Activated gamma-delta T cell treated with anti-CD3 and anti-CD28 coated beads, Interleukin-2, amount 50 U/mL, for 16 hours (primary cell): ENCODE measurements around the gene MDK.

Source experiments
- DNase-seq: peaks from one replicate; pipeline ENCODE4 v3.0.0-alpha.2; 2020; ENCODE audit warnings: low read depth

Gene MDK

DNA sequence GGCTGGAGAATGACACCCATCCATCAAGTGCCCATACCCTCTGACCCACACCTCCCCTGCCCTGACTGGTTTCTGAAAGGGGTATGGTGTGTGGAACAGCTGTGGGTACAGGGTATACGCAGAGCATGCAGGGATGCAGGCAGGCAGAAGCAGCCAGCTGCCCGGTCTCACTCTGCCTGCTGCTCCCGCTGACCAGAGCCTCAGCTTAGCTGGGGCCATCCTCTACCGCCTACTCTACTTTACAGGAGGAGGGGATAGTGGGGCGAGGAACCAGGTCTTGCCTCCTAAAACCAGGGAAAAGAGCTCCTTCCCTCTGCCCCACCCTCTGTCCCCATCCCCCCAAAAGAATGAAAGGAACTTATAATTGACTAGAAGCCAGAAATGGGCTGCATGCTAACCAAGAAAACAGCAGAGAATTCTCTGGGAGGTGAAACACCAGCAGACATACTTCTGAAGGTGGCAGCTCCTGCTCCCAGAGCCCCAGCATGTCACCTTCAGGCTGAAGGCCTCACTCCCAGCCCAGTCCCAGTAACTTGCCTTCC lies 23.1 kb downstream of the MDK start:
- DNase-seq: no peak

DNA sequence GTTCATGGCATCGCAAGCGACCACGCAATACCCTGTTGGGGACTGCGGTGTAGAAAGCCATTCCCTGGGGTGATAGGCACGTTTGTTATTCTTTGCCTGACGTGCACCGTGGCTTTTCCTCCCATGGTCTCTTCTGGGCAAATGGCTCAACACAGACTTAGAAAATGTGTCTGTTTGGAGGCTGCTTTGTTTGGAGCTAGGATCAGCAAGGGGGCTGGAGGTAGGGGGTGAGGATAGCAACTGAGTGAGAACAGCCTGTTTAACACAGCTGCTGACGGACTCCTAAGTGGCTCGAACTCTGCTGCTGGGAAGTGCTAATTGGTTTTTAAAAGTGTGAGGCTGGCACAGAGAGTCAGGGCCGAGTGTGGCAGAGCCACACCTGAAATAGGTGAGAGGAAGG lies 26.2 kb downstream of the MDK start:
- no peak for DNase-seq

DNA sequence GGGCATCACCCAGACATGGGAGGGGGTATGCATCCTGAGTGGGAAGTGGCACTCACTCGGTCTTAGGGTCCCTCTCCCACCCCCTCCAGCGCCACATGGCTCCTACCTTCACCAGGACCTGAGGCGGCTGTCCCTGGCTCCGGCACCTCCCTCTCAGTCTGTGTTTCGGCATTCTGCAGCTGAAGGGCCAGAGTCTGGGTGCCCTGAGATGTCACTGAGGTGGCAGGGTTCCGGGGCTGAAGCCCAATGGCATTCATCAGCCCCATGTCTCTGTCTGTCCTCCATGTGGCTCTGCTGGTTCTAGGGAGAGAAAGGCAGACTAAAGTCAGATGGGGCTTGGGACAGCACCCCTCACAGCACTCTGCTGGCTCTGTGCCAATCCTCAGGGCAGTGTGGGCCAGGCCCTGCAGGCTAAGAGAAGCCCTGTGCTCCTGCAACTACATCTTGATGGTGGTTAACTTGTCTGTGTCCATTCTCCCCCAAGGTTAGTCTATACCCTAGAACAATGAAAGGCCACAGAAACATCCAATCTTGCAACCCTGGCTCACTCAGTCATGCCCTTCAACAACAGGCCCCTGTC lies 27.0 kb downstream of the MDK start:
- no peak for DNase-seq

DNA sequence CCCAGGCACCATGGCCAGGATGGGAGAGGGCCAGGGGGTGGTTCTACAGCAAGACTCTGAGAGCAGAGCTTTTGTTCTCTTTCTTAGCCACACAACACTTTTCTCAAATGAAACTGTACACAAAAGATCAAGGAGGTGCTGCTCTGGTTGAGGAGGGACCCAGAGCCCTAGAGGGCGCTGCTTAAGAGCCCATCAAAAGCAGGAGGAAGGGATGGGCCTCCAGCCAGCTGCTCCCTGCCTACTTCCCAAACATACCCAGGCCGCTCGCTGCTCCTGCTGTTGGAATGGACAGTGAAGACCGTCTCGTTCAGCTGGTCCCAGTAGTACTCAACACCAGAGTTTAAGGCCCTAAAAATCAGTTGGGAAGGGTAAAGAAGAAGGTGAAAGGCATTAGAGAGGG lies 28.6 kb downstream of the MDK start:
- no peak for DNase-seq

DNA sequence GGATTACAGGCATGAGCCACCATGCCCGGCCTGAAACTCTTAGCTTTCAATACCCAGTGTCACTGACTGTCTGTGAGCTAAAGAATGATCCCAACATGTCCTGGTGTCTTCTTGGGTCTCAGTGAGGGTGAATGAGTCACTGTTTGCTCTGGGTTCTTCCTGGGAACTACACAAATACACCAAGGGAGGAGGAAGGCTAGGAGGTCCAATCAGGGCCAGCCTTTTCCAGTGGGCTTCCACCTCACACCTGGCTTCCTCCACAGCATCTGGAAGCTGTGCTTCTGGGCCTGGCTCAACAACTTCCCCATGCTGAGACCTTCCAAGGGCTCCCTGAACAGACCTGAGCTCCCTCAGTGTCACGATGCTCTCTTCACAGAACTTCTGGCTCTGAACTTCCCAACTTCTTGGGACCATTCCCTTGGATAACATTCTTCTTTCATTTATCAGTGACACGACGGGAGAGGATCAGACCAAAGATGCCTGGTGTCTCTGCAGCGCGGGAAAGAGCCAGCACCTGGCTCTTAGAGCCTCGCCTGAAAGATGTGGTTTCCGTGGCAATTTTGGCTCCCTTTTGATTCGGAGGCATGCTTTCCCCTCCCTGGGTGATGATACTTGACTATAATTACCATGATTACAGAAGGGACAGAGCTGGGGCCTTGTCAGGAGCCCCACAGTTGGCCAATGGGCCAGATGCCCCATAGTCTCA lies 32.4 kb downstream of the MDK start:
- no peak for DNase-seq

DNA sequence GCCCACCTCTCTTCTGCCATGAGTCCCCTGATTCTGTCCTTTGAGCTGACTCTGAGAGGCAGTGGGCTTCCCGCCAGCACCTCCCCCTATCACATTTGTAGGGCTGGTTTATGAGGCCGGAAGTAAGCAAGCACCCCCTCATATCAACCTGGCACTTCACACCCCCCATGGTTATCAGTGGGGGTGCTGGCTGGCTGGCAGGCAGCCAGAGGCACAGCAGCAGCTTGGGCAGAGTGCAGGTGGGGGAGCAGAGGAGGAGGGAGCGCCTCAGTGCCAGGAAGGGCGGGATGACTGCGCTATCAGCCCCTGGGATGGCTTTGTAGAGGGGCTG lies 33.0 kb downstream of the MDK start:
- DNase-seq: no peak

DNA sequence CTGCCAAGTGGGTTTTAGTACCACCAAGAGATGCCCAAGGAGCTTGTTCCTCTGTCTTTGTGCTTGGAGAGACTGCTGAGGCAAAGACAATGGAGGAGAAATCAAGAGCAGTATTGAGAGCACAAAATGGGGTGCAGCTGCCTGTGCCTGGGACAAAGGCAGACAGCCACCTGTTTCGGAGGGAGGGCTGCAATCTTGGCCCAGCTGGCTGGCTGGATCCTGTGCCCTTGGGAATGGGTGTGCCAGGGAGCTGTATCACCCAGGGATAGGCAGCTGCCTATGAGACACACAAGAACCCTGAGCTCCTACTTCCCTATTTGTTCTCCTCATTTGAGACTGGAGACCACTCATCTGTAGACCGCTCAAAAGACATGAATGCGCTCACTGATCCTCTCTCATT lies 33.4 kb downstream of the MDK start:
- DNase-seq: no peak

DNA sequence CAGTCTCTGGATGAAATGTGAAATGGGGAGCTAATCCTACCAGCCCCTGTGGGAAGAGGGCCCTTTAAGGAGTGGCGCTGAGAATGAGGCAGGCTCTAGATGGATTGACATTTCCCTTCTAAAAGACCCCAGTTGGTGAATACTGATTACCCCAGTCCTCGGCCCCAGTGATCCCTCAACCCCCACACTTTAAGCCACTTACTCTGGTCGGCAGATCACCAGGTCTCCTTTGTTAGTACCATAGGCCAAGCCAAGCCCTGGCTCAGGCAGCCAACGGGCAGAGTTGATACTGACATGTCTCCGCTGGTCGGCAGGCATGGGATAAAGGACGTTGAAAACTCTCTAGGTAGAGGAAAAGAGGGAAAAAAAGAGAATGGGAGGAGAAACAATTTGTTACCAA lies 36.2 kb downstream of the MDK start:
- no peak for DNase-seq

DNA sequence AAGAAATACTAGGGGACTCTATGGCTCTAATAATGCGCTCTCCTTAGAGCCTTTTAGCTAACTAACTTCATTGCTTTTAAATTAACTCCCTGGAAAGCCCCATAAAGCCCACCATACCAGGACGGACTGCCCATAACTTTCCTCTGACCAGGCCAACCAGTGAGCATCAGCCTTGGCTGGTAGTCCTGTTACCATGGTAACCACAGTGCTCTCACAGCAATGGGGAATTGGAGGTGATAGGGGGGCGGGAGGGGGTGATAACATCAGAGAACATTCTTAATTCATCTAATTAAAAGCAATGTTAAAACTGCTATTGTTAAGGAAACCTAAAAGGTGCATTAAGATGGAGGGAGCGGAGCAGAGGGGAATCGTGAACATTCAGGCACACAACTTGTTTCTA lies 37.3 kb downstream of the MDK start:
- no peak for DNase-seq

DNA sequence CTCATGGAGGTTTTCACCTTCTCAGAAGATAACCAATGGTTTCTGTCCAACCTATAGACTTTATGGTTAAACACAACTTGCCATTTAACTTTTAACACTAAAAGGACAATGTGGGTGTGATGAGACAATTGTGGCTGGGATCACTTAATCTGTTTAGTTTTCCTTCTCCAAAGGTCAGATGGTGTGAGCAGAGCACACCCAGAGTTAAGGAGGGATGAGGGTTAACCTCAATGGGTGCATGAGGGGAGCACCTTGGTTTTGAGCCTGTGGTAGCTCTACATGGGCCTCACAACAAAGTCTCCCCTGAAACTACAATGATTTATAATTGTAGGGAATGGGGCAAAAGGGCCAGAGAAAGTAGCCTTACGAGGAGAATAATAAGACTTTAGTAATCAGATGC lies 39.0 kb downstream of the MDK start:
- DNase-seq: no peak

DNA sequence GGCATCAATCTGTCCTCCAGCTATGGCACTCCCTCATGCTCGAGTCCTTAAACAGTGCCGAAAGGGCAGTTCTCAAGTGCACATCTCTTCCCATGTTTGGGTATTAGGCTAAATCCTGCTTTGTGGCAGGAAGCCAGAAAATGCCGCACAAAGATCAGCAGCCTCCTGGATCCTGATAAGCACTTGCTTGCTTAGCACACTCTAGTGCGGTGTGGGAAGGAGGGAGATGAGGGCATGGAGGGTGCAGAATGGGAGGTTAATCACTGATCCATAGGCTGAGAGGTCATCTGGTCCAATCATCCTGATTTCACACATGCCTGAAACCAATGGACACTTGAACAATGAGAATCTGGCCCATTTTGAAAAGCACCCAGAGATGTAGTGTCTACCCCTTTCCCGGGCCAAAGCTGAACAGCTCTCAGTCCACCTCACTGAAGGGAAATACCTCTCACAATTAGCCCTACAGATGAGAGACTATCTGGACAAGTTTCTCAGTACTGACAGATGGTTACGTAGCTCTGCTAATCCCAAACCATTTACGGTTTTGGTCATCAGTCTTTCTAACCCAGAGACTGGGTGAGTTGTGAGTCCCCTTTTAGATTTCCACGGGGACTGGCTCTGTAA lies 39.9 kb downstream of the MDK start:
- DNase-seq: no peak

DNA sequence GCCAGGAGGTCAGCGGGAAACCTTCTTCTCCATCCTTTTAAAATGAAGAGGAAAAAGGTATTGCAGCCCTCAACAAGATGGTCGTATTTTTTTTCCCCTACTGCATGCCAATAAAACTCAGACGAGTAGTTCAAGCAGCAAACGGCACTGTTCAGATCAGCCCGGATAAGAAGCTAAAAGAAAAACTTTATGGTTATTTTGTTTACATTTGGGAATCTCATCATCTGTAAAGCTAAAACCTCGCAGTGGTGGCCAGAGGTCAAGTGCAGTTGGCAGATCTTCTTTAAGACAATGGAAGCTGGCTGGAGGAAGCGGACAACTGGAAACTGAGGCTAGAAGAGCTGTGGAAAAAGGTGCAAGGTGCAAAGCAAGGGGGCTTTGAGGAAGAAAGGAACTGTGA lies 41.1 kb downstream of the MDK start:
- no peak for DNase-seq

DNA sequence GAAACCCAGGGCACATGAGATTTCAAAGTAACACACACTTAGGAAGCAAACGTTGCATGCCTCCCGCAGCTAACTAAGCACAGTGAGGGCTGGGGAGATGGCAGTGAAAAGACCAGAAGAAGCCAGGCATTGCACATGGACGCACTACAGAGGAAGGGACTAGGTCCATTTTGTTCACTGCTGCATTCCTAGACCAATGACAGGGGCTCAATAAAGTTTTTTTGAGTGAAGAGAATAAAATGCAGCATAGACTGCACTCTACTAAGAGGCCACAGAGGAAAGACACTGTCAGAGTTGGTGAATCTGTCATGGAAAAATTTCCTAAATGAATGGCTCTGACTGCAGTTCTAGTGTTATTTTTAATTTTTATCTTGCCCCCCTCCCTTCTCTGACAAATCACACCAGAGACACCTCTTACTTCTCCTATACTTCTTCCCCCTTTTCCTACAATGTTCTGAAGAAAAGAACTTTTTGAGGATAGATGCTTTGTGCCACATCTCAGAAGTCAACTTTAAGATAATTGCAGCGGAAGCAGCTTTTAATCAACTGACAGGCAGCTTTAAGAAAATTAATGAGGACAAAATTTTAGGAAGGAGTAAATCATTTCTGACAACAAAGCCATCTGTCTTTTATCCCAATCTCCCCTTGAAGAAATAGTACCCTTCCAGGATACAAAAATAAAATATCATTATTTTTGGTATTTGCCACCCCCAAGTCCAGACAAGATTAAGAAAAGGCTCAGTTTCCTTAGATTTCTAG lies 44.9 kb downstream of the MDK start:
- DNase-seq: no peak

DNA sequence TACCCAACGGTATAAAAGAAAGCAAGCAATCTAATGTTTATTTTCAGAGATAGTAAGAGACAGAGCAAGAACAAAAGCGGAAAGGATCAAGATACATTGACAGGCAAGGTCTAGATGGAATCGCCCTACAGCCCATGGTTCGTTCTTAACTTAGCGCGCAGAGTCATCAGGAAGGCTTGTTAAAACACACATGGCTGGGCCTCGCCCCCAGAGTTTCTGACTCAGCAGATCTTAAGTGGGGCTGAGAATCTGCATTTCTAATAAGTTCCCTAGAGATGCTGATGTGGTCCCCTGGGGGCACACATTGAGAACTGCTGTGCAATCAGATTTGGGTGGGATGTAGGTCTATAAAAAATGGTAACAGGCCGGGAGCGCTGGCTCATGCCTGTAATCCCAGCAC lies 45.9 kb downstream of the MDK start:
- DNase-seq: no peak

DNA sequence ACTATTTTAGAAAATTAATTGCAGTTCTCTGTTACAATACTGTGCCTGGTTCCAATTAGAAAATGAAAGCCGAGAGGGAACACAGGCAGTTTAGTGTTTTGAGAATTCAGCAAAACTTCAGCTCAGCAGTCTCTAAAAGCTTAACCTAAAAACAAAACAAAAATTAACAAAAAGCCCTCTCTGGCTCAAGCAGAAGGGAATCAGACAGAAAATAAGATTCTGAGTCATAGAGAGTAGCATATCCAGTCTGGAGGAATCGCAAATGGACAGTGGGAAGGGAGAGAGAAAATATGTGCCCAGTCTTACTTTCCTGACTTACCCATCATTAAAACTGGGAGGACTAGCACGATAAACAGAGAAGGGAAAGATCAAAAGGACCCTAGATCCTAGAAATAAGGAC lies 48.2 kb downstream of the MDK start:
- DNase-seq: no peak

DNA sequence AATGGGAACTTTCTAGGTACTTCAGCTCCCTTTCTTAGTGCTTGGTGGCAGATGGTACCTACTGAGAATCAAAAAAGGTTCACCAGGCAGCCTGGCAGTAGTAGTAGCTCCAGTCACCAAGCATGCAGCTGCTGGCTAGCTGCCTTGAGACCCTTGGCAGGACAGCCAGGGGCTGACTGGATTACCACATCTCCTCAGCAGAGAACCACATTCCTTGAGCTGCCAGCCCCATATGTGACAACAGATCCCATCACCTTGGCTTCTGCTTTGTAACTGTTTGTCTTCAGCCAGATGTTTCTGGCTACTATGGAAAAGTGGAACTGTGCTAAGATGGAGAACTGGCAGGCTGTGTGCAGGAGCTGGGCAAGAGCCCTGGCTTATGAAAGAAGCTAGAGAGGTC lies 49.7 kb downstream of the MDK start:
- no peak for DNase-seq
